ENCODE measurements around the gene MYO3B.

The MYO3B gene

GRCh38 chr2:170190172-170190571, 12.2 kb downstream of the MYO3B start:
- H3K27ac ChIP-seq = no peak overlapping the region
- ChIA-PET POLR2A (ENCODE audit: low non-redundant PET) (no interaction called here), CTCF (no interaction called here)
- TF ChIP-seq CTCF (conservative IDR thresholded peaks at IDR 0.05; ENCODE audit: low read depth) = no peak
- DNase-seq (ENCODE audit: low spot score) = no peak

- no peak overlapping the region for H3K27ac ChIP-seq
- CTCF ChIA-PET = interaction anchor here (0.6 kb wide), 1 partner anchor 120 kb away, joined by 3 read pairs; no protein-coding TSS in a partner anchor
- POLR2A ChIA-PET (ENCODE audit: low non-redundant PET) = no interaction called here
- TF ChIP-seq CTCF (conservative IDR thresholded peaks at IDR 0.05; ENCODE audit: low read depth) = no peak
- DNase-seq (ENCODE audit: low spot score) = no peak
These were observed 13.4 kb downstream of the MYO3B start for GRCh38 chr2:170191166-170191866.

- no peak overlapping the region for H3K27ac ChIP-seq
- DNase-seq (ENCODE audit: low spot score) = no peak
- POLR2A ChIA-PET (ENCODE audit: low non-redundant PET) = no interaction called here
- no peak for TF ChIP-seq CTCF (conservative IDR thresholded peaks at IDR 0.05; ENCODE audit: low read depth)
- CTCF ChIA-PET = no interaction called here
These were observed 19.0 kb downstream of the MYO3B start for GRCh38 chr2:170196963-170197362.

GRCh38 chr2:170201275-170201674, 23.3 kb downstream of the MYO3B start:
- ChIA-PET CTCF (interaction anchor here (0.6 kb wide), 2 partner anchors 30 to 106 kb away, joined by 3 read pairs; no protein-coding TSS in a partner anchor), POLR2A (ENCODE audit: low non-redundant PET) (no interaction called here)
- DNase-seq (ENCODE audit: low spot score) = no peak
- no peak for TF ChIP-seq CTCF (conservative IDR thresholded peaks at IDR 0.05; ENCODE audit: low read depth)
- no peak overlapping the region for H3K27ac ChIP-seq

- ChIA-PET POLR2A (ENCODE audit: low non-redundant PET) (no interaction called here), CTCF (interaction anchor here (0.6 kb wide), 2 partner anchors 22 to 29 kb away, joined by 3 read pairs; no protein-coding TSS in a partner anchor)
- no peak for TF ChIP-seq CTCF (conservative IDR thresholded peaks at IDR 0.05; ENCODE audit: low read depth)
- no peak overlapping the region for H3K27ac ChIP-seq
- DNase-seq (ENCODE audit: low spot score) = no peak
These were observed 23.9 kb downstream of the MYO3B start for GRCh38 chr2:170201734-170202393.

GRCh38 chr2:170202437-170202836, 24.5 kb downstream of the MYO3B start:
- DNase-seq (ENCODE audit: low spot score) = no peak
- CTCF ChIA-PET = interaction anchor here (0.6 kb wide), 1 partner anchor 22 kb away, joined by 3 read pairs; no protein-coding TSS in a partner anchor
- H3K27ac ChIP-seq = no peak overlapping the region
- no peak for TF ChIP-seq CTCF (conservative IDR thresholded peaks at IDR 0.05; ENCODE audit: low read depth)
- POLR2A ChIA-PET (ENCODE audit: low non-redundant PET) = no interaction called here

Measured in RWPE1 (cell line).